ENCODE data around the gene MT1HL1. TPM values are rescaled to one million over a fixed set of nuclear protein-coding genes. Genes with fewer than 3 reads are reported as not detected.

The MT1HL1 gene
- total and polyA plus RNA-seq, 2 donors (not counting 1 experiment from before 2014, with no cell fraction given) = not detected

DNA sequence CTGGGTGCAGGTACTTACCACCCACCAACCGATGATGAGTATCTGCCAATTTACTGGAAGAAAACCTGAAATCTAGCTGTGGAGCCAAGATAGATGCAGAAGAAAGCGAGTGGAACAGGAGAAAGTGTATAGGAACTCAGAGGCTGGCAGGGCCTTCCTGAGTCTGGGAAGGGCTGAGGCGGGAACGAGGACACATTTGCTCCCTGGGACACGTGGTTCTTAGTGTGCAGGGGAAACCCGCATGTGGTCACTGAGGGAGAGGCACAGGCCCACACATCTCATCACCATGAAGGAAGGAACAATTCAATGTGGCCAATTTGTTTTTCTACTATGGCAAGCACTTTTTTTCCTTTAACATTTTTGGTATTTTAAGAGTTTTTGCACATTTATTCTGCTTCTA lies 45.9 kb upstream of the MT1HL1 start:
- POLR2A ChIA-PET = no interaction called here

GRCh38 chr1:237048803-237049202 lies 44.6 kb upstream of the MT1HL1 start:
- Mint-ChIP-seq H3K9me3 (ENCODE audit: insufficient read depth) (peaks cover 3% of the 10 kb centered on the region), H3K4me1 (no peaks in the 10 kb centered on the region), H3K27ac (no peak overlapping the region), H3K4me3 (no peak overlapping the region), H3K27me3 (peaks cover 42% of the 10 kb centered on the region)
- no peak for ATAC-seq (ENCODE audit: low read depth)
- Histone ChIP-seq H3K27me3 (replicated peaks in 1 of 4; ENCODE audit: control extremely low read depth in 1 of 4, control insufficient read depth in 3 of 4, insufficient read depth in 4 of 4, low read length in 3 of 4) (peaks cover 0 to 22% (median 4%) of the 10 kb centered on the region in 4 experiments), H4K20me1 (ENCODE audit: control insufficient read depth, insufficient read depth, low read length, poor library complexity, severe bottlenecking) (no peaks in the 10 kb centered on the region), H3K9ac (ENCODE audit: low read length) (no peak overlapping the region), H3K4me1 (ENCODE audit: control insufficient read depth in 2 of 2, insufficient read depth in 2 of 2, low read length in 2 of 2) (no peaks in the 10 kb centered on the region), H3K79me2 (ENCODE audit: control insufficient read depth, insufficient read depth, low read length) (no peaks in the 10 kb centered on the region), H3K27ac (ENCODE audit: low read length in 2 of 2) (no peak overlapping the region), H3K36me3 (replicated peaks in 1 of 2; ENCODE audit: control extremely low read depth in 1 of 2, control insufficient read depth in 1 of 2, extremely low read depth in 1 of 2, insufficient read depth in 2 of 2, low read length in 1 of 2) (no peaks in the 10 kb centered on the region), H3K4me3 (ENCODE audit: control extremely low read depth in 1 of 5, extremely low read depth in 1 of 5, insufficient read depth in 1 of 5, low read depth in 2 of 5, low read length in 4 of 5) (no peak overlapping the region), H3K9me3 (ENCODE audit: control extremely low read depth in 1 of 3, control insufficient read depth in 2 of 3, insufficient read depth in 1 of 3, low read length in 2 of 3) (peaks cover 0 to 2% (median 0%) of the 10 kb centered on the region in 3 donors), H2AFZ (ENCODE audit: insufficient read depth, low read depth, low read length, poor library complexity, severe bottlenecking) (no peak overlapping the region), H3K4me2 (replicated peaks; ENCODE audit: low read depth, low read length, poor library complexity, severe bottlenecking) (no peak overlapping the region)
- ChIA-PET POLR2A (no interaction called here), CTCF (no interaction called here)
- intact Hi-C loops (cut with micrococcal nuclease) = no loop called here
- no peak for DNase-seq
- 84% methylated on average over 5 of the region's 5 CpGs for WGBS (ENCODE audit: insufficient coverage)
- TF ChIP-seq, protein P1, sequence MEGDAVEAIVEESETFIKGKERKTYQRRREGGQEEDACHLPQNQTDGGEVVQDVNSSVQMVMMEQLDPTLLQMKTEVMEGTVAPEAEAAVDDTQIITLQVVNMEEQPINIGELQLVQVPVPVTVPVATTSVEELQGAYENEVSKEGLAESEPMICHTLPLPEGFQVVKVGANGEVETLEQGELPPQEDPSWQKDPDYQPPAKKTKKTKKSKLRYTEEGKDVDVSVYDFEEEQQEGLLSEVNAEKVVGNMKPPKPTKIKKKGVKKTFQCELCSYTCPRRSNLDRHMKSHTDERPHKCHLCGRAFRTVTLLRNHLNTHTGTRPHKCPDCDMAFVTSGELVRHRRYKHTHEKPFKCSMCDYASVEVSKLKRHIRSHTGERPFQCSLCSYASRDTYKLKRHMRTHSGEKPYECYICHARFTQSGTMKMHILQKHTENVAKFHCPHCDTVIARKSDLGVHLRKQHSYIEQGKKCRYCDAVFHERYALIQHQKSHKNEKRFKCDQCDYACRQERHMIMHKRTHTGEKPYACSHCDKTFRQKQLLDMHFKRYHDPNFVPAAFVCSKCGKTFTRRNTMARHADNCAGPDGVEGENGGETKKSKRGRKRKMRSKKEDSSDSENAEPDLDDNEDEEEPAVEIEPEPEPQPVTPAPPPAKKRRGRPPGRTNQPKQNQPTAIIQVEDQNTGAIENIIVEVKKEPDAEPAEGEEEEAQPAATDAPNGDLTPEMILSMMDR (IDR thresholded peaks at IDR 0.05) = no peak
- no peak for TF ChIP-seq EZH2 (IDR thresholded peaks at IDR 0.05; ENCODE audit: borderline replicate concordance, insufficient read depth, low read depth, low read length, poor library complexity, severe bottlenecking)

More for the DNA sequence above, 45.9 kb upstream of the MT1HL1 start:
- CTCF ChIA-PET = no interaction called here
- no peak overlapping the region for H3K4me3 Mint-ChIP-seq
- peaks cover 3% of the 10 kb centered on the region for H3K9me3 Mint-ChIP-seq (ENCODE audit: insufficient read depth)
- H3K4me1 ChIP-seq (ENCODE audit: control insufficient read depth in 2 of 2, insufficient read depth in 2 of 2, low read length in 2 of 2) = no peaks in the 10 kb centered on the region
- no peaks in the 10 kb centered on the region for H3K79me2 ChIP-seq (ENCODE audit: control insufficient read depth, insufficient read depth, low read length)
- peaks cover 0 to 16% (median 4%) of the 10 kb centered on the region in 4 experiments for H3K27me3 ChIP-seq (replicated peaks in 1 of 4; ENCODE audit: control extremely low read depth in 1 of 4, control insufficient read depth in 3 of 4, insufficient read depth in 4 of 4, low read length in 3 of 4)
- no peaks in the 10 kb centered on the region for H4K20me1 ChIP-seq (ENCODE audit: control insufficient read depth, insufficient read depth, low read length, poor library complexity, severe bottlenecking)
- no peak overlapping the region for H3K9ac ChIP-seq (ENCODE audit: low read length)
- peaks cover 0 to 5% (median 0%) of the 10 kb centered on the region in 3 donors for H3K9me3 ChIP-seq (ENCODE audit: control extremely low read depth in 1 of 3, control insufficient read depth in 2 of 3, insufficient read depth in 1 of 3, low read length in 2 of 3)
- peaks cover 39% of the 10 kb centered on the region for H3K27me3 Mint-ChIP-seq
- H3K36me3 ChIP-seq (replicated peaks in 1 of 2; ENCODE audit: control extremely low read depth in 1 of 2, control insufficient read depth in 1 of 2, extremely low read depth in 1 of 2, insufficient read depth in 2 of 2, low read length in 1 of 2) = no peaks in the 10 kb centered on the region
- no peak overlapping the region for H3K4me3 ChIP-seq (ENCODE audit: control extremely low read depth in 1 of 5, extremely low read depth in 1 of 5, insufficient read depth in 1 of 5, low read depth in 2 of 5, low read length in 4 of 5)
- ATAC-seq (ENCODE audit: low read depth) (no peak), DNase-seq (no peak)
- no peaks in the 10 kb centered on the region for H3K4me1 Mint-ChIP-seq
- intact Hi-C loops (cut with micrococcal nuclease) = no loop called here
- WGBS (ENCODE audit: insufficient coverage) = 69% methylated on average over 4 of the region's 6 CpGs
- TF ChIP-seq EZH2 (IDR thresholded peaks at IDR 0.05; ENCODE audit: borderline replicate concordance, insufficient read depth, low read depth, low read length, poor library complexity, severe bottlenecking) = no peak
- TF ChIP-seq, protein P1 (IDR thresholded peaks at IDR 0.05) = no peak
- H3K27ac ChIP-seq (ENCODE audit: low read length in 2 of 2) = no peak overlapping the region
- H2AFZ ChIP-seq (ENCODE audit: insufficient read depth, low read depth, low read length, poor library complexity, severe bottlenecking) = no peak overlapping the region
- no peak overlapping the region for H3K4me2 ChIP-seq (replicated peaks; ENCODE audit: low read depth, low read length, poor library complexity, severe bottlenecking)
- no peak overlapping the region for H3K27ac Mint-ChIP-seq

All from B cell (primary cell).